ENCODE measurements around the gene ADCY1. TPM values are rescaled to one million over a fixed set of nuclear protein-coding genes. Genes with fewer than 3 reads are reported as not detected.

The ADCY1 gene
- total RNA-seq, 1 experiment from 2014 or later: not detected

DNA sequence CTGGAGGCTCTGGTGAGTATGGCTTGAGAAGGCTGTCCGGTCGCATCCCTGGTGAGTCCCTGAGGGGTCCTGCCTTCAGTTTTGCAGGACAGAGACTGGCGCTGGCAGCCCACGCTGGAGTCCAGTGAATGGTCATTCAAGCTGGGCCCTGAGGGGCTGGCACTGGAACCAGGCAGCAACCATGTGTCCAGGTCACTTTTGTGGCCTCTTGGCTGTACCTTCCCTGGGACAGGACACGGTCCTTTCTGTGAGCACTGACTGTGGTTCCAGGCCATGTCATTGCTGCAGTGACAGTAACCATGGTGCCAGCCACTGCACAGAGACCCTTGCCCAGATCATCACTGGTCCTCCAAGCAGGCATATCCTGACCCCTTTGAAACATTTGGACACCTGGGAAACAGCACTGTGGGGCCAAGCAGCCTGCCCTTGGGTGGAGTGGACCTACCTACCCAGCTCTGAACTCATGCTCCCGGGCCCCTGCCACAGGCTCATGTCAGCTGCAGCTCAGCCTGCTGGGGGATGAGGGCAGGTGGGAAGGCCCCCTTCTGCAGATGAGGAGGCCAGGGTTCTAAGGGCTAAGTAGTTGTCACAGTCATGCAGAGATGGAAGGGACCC is 72.1 kb downstream of the ADCY1 start:
- Histone ChIP-seq H3K9ac (ENCODE audit: low read length) (no peak overlapping the region), H3K9me3 (ENCODE audit: low read length) (no peaks in the 10 kb centered on the region), H2AFZ (ENCODE audit: low read length) (no peak overlapping the region), H3K4me1 (ENCODE audit: low read length) (no peaks in the 10 kb centered on the region), H3K4me3 (ENCODE audit: low read length) (no peak overlapping the region), H3K79me2 (ENCODE audit: low read length) (no peaks in the 10 kb centered on the region), H3K27ac (ENCODE audit: low read length) (no peak overlapping the region), H3K9me2 (replicated peaks; ENCODE audit: insufficient read depth, low read length) (no peaks in the 10 kb centered on the region), H3K4me2 (ENCODE audit: low read depth, low read length, poor library complexity, severe bottlenecking) (no peak overlapping the region), H3K27me3 (ENCODE audit: low read length) (no peaks in the 10 kb centered on the region), H4K20me1 (ENCODE audit: insufficient read depth, low read depth, low read length) (no peaks in the 10 kb centered on the region), H3K36me3 (ENCODE audit: insufficient read depth, low read length) (no peaks in the 10 kb centered on the region)
- DNase-seq: no peak

DNA sequence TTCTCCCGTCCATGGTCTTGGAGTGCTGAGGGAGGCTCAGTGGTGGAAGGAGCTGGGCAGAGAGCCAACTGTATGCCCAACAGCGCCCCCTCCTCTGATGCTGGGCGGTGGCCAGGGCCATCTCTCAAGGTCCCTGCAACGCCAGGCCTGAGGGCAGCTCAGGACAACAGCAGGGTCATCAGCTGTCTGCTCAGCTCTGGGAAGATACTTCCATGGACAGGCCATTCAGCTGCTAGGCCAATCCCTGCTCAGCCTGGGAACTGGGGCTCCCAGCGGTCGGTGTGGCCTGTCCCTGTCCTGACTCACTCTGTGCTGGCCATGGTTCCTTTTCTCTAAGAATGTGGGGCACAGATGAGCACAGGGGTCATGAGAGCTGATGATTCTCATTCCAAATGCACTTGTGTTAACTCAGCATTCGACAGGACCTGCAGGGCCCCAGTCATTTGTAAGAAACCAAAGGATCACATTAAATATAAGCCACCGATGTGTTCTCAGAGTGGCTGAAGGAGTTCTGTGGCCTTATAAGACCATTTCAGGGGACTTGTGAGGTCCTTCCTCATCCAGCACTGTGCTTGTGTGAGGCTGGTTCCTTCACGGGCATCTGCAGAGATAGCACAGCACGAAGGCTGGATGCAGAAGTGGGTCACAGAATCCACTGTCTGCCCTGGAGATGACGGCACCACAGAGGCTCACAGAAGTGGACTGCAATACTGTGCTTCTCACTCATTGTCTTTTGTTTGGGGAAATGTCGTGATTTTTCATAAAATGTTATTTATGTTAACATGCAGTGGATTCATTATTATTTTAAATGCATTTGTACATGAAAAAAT is 73.0 kb downstream of the ADCY1 start:
- no peak overlapping the region for H3K4me3 ChIP-seq (ENCODE audit: low read length)
- no peaks in the 10 kb centered on the region for H3K79me2 ChIP-seq (ENCODE audit: low read length)
- no peak overlapping the region for H3K27ac ChIP-seq (ENCODE audit: low read length)
- H3K9me2 ChIP-seq (replicated peaks; ENCODE audit: insufficient read depth, low read length): no peaks in the 10 kb centered on the region
- H2AFZ ChIP-seq (ENCODE audit: low read length): no peak overlapping the region
- H3K4me2 ChIP-seq (ENCODE audit: low read depth, low read length, poor library complexity, severe bottlenecking): no peak overlapping the region
- no peaks in the 10 kb centered on the region for H4K20me1 ChIP-seq (ENCODE audit: insufficient read depth, low read depth, low read length)
- no peaks in the 10 kb centered on the region for H3K27me3 ChIP-seq (ENCODE audit: low read length)
- no peaks in the 10 kb centered on the region for H3K36me3 ChIP-seq (ENCODE audit: insufficient read depth, low read length)
- no peak for DNase-seq
- no peaks in the 10 kb centered on the region for H3K4me1 ChIP-seq (ENCODE audit: low read length)
- H3K9ac ChIP-seq (ENCODE audit: low read length): no peak overlapping the region
- no peaks in the 10 kb centered on the region for H3K9me3 ChIP-seq (ENCODE audit: low read length)

GRCh38 chr7:45647967-45648670 is 74.0 kb downstream of the ADCY1 start:
- Histone ChIP-seq H3K4me1 (ENCODE audit: low read length) (no peaks in the 10 kb centered on the region), H3K79me2 (ENCODE audit: low read length) (no peaks in the 10 kb centered on the region), H3K36me3 (ENCODE audit: insufficient read depth, low read length) (no peaks in the 10 kb centered on the region), H3K27ac (ENCODE audit: low read length) (no peak overlapping the region), H3K4me2 (ENCODE audit: low read depth, low read length, poor library complexity, severe bottlenecking) (no peak overlapping the region), H3K9ac (ENCODE audit: low read length) (no peak overlapping the region), H4K20me1 (ENCODE audit: insufficient read depth, low read depth, low read length) (no peaks in the 10 kb centered on the region), H3K4me3 (ENCODE audit: low read length) (no peak overlapping the region), H2AFZ (ENCODE audit: low read length) (no peak overlapping the region), H3K27me3 (ENCODE audit: low read length) (no peaks in the 10 kb centered on the region), H3K9me3 (ENCODE audit: low read length) (no peaks in the 10 kb centered on the region), H3K9me2 (replicated peaks; ENCODE audit: insufficient read depth, low read length) (no peaks in the 10 kb centered on the region)
- DNase-seq: no peak

- Histone ChIP-seq H3K9me2 (replicated peaks; ENCODE audit: insufficient read depth, low read length) (no peaks in the 10 kb centered on the region), H3K36me3 (ENCODE audit: insufficient read depth, low read length) (no peaks in the 10 kb centered on the region), H3K27ac (ENCODE audit: low read length) (no peak overlapping the region), H3K4me3 (ENCODE audit: low read length) (no peak overlapping the region), H2AFZ (ENCODE audit: low read length) (no peak overlapping the region), H3K4me2 (ENCODE audit: low read depth, low read length, poor library complexity, severe bottlenecking) (no peak overlapping the region), H3K4me1 (ENCODE audit: low read length) (no peaks in the 10 kb centered on the region), H4K20me1 (ENCODE audit: insufficient read depth, low read depth, low read length) (no peaks in the 10 kb centered on the region), H3K9me3 (ENCODE audit: low read length) (no peaks in the 10 kb centered on the region), H3K9ac (ENCODE audit: low read length) (no peak overlapping the region), H3K27me3 (ENCODE audit: low read length) (no peaks in the 10 kb centered on the region), H3K79me2 (ENCODE audit: low read length) (no peaks in the 10 kb centered on the region)
- no peak for DNase-seq
Observed at GRCh38 chr7:45648671-45648995, 74.5 kb downstream of the ADCY1 start.

GRCh38 chr7:45649560-45650346 is 75.6 kb downstream of the ADCY1 start:
- Histone ChIP-seq H3K79me2 (ENCODE audit: low read length) (no peaks in the 10 kb centered on the region), H4K20me1 (ENCODE audit: insufficient read depth, low read depth, low read length) (no peaks in the 10 kb centered on the region), H3K27ac (ENCODE audit: low read length) (no peak overlapping the region), H3K36me3 (ENCODE audit: insufficient read depth, low read length) (no peaks in the 10 kb centered on the region), H2AFZ (ENCODE audit: low read length) (no peak overlapping the region), H3K4me3 (ENCODE audit: low read length) (no peak overlapping the region), H3K4me2 (ENCODE audit: low read depth, low read length, poor library complexity, severe bottlenecking) (no peak overlapping the region), H3K9me2 (replicated peaks; ENCODE audit: insufficient read depth, low read length) (no peaks in the 10 kb centered on the region), H3K27me3 (ENCODE audit: low read length) (no peaks in the 10 kb centered on the region), H3K4me1 (ENCODE audit: low read length) (no peaks in the 10 kb centered on the region), H3K9me3 (ENCODE audit: low read length) (no peaks in the 10 kb centered on the region), H3K9ac (ENCODE audit: low read length) (no peak overlapping the region)
- no peak for DNase-seq

DNA sequence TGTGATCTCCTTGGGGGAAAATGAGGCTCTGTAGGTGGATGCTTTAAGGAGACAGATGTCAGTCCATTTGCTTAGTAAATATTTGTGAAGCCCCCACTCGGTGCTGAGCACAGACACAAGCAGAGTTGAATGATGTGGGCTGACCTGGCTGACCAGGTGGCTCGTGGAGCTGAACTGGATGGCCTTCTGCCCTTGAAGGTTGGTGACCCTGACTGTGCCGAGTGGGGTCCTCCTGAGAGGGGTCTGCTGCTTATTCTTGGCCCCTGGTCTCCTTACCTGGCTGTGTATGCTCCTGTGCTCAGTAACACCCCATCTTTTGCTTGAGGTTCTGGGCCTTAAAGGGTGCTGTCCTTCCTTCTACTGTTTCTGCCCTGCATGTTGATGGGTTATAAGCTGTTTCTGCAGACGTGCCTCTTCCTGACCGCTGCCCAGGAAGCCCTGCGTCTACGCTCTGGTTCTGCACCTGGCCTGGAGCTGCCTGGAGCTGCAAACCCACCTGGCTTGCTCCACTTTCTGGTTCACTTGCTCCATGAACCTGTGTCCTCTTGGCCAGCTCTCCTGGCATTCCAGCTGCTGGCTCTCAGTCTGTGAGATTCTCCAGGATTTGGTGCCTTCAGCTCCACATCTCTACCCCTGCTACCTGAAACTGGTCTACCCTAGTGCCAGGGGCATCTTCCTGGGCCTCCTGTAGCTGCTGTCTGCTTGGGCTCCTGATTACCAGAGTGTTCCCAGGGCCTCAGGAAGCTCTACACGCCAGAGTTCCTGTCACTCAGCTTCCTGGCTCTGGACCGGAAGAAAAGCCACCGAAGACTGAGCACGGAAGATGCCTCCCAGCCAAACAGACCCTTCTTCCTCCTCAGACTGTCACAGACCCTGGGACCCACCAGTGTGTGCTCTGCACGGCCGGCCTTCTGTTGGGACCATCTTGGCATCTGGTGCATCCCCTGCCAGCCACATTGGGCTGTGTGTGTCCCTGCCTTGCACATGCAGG is 76.5 kb downstream of the ADCY1 start:
- Histone ChIP-seq H3K27me3 (ENCODE audit: low read length) (no peaks in the 10 kb centered on the region), H3K9me3 (ENCODE audit: low read length) (no peaks in the 10 kb centered on the region), H2AFZ (ENCODE audit: low read length) (no peak overlapping the region), H3K4me2 (ENCODE audit: low read depth, low read length, poor library complexity, severe bottlenecking) (no peak overlapping the region), H3K79me2 (ENCODE audit: low read length) (no peaks in the 10 kb centered on the region), H4K20me1 (ENCODE audit: insufficient read depth, low read depth, low read length) (no peaks in the 10 kb centered on the region), H3K4me3 (ENCODE audit: low read length) (no peak overlapping the region), H3K27ac (ENCODE audit: low read length) (no peak overlapping the region), H3K4me1 (ENCODE audit: low read length) (no peaks in the 10 kb centered on the region), H3K9me2 (replicated peaks; ENCODE audit: insufficient read depth, low read length) (no peaks in the 10 kb centered on the region), H3K36me3 (ENCODE audit: insufficient read depth, low read length) (no peaks in the 10 kb centered on the region), H3K9ac (ENCODE audit: low read length) (no peak overlapping the region)
- DNase-seq: no peak

DNA sequence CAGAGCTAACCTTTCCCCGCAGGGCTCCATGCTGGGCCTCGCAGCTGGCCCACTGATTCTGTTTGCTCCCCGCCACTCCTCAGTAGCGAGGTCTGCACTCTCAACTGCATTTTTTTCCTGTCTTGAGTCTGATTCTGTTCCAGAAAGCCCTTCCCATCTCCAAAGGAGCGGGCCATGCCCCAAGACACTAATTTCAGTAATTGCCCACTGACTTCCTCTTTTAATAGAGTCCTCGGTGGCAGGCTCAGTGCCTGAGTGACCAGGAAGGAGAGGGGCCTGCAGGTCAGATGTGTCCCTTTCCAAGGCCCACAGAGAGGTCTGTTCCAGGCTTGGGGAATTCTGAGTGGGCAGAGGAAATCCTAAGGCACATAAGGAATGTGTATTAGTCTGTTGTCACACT is 77.4 kb downstream of the ADCY1 start:
- H3K27me3 ChIP-seq (ENCODE audit: low read length): no peaks in the 10 kb centered on the region
- H3K36me3 ChIP-seq (ENCODE audit: insufficient read depth, low read length): no peaks in the 10 kb centered on the region
- no peaks in the 10 kb centered on the region for H3K4me1 ChIP-seq (ENCODE audit: low read length)
- H3K27ac ChIP-seq (ENCODE audit: low read length): no peak overlapping the region
- H3K4me3 ChIP-seq (ENCODE audit: low read length): no peak overlapping the region
- no peak overlapping the region for H2AFZ ChIP-seq (ENCODE audit: low read length)
- no peaks in the 10 kb centered on the region for H3K9me2 ChIP-seq (replicated peaks; ENCODE audit: insufficient read depth, low read length)
- no peaks in the 10 kb centered on the region for H3K79me2 ChIP-seq (ENCODE audit: low read length)
- H3K9me3 ChIP-seq (ENCODE audit: low read length): no peaks in the 10 kb centered on the region
- no peak overlapping the region for H3K4me2 ChIP-seq (ENCODE audit: low read depth, low read length, poor library complexity, severe bottlenecking)
- H4K20me1 ChIP-seq (ENCODE audit: insufficient read depth, low read depth, low read length): no peaks in the 10 kb centered on the region
- H3K9ac ChIP-seq (ENCODE audit: low read length): no peak overlapping the region
- DNase-seq: no peak

All from Karpas-422 (cell line).